ENCODE data around the gene CEACAM21. TPM values are rescaled to one million over a fixed set of nuclear protein-coding genes. Genes with fewer than 3 reads are reported as not detected.
A peak's percentile ranks its signal among the peaks of the same experiment; 100 is the strongest.

CEACAM21 gene
- total and polyA plus RNA-seq, 12 donors = 0.26 to 3.3 (median 0.57) TPM; not detected in 1

DNA sequence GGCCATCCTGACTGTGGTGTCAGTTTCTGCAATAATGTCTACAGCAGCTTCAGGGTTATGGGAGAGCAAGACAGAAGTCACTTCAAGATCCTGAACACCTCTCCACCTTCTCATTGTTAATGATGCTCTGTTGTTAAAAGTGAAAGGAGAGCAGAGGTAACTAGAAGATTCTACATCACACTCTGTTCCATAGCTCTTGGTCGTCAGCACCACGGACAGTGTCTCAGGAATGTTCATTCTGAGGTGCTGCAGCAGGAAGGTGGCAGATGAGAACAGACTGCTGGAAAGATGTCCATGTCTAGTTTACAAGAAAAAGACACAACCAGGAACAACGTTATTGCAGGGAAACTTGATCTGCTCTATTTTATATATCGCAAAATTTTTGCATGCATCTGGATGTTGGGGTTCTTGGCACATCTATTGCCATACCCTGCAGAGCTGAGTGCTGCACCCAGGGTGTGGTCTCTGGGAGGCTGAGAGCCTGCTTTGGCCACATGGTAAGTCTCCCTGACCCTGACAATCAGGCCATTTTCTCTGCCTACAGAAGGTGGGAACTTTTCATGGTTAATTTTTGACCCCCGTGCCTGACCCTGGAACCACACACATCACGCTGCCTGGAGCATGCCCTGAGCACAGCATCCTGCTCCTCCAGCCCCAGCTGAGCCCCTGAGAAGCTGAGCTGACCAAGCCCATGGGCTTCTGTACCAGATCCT, 12.7 kb downstream of the CEACAM21 start:
- Histone ChIP-seq H3K27ac (no peak overlapping the region), H3K9me3 (peaks cover 0 to 11% (median 0%) of the 10 kb centered on the region in 11 donors), H3K4me1 (no peaks in the 10 kb centered on the region), H3K4me3 (no peak overlapping the region), H3K36me3 (peaks cover 0 to 3% (median 0%) of the 10 kb centered on the region in 9 donors), H3K27me3 (peaks cover 0 to 13% (median 4%) of the 10 kb centered on the region in 7 donors)
- intact Hi-C loops (cut with DNase I) = no loop called here
- TF ChIP-seq, protein P1, sequence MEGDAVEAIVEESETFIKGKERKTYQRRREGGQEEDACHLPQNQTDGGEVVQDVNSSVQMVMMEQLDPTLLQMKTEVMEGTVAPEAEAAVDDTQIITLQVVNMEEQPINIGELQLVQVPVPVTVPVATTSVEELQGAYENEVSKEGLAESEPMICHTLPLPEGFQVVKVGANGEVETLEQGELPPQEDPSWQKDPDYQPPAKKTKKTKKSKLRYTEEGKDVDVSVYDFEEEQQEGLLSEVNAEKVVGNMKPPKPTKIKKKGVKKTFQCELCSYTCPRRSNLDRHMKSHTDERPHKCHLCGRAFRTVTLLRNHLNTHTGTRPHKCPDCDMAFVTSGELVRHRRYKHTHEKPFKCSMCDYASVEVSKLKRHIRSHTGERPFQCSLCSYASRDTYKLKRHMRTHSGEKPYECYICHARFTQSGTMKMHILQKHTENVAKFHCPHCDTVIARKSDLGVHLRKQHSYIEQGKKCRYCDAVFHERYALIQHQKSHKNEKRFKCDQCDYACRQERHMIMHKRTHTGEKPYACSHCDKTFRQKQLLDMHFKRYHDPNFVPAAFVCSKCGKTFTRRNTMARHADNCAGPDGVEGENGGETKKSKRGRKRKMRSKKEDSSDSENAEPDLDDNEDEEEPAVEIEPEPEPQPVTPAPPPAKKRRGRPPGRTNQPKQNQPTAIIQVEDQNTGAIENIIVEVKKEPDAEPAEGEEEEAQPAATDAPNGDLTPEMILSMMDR (IDR thresholded peaks at IDR 0.05) = no peak
- 30% methylated on average over 6 of the region's 6 CpGs for WGBS, 2 donors
- ATAC-seq (peak in 2 of 8 donors; percentile 49 to 53), DNase-seq (peak in 1 of 2 donors; percentile 31)

DNA sequence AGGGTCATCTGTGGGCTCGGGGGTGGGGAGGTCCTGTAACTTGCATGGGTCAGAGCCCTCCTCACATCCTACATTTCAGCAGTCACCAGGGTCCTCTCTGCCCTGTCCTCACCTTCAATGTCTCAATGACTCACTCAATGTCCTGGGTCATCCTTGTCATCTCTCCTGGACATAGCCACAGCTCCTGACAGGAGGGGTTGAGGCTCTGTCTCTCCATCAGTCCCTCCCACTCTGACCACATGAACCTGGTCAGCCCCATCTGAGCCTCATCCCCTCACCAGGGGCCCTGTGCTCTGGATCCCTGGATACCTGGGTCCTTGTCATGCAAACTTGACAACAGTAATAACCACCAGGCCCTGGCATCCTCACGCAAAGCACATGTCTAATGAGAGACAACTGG, 13.4 kb downstream of the CEACAM21 start:
- no peaks in the 10 kb centered on the region for H3K4me1 ChIP-seq
- H3K9me3 ChIP-seq = peaks cover 0 to 15% (median 0%) of the 10 kb centered on the region in 11 donors
- no peak for DNase-seq
- TF ChIP-seq, protein P1 (IDR thresholded peaks at IDR 0.05) = no peak
- intact Hi-C loops (cut with DNase I) = no loop called here
- no peak overlapping the region for H3K4me3 ChIP-seq
- ATAC-seq = no peak
- no peaks in the 10 kb centered on the region for H3K36me3 ChIP-seq
- WGBS, 2 donors = 51 to 53% methylated on average over 2 of the region's 2 CpGs
- peaks cover 0 to 13% (median 4%) of the 10 kb centered on the region in 7 donors for H3K27me3 ChIP-seq
- H3K27ac ChIP-seq = no peak overlapping the region

DNA sequence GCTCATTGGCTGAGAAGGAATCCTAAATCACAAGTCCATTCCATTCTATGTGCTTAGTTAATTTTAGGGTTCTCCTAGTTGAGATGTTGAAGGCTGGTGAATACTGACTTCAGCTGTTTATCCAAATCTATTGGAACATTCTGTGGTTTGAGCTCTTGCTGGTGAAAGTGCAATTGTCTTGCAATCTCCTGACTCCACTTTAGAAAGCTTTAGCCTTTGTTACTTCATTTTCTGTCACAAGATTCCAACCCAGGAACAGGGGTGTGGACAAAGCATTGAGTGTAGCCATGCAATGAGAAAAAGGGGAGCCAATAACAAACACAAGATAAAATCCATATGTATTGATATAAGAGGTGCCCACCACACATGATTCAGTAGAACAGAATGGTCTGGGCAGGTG, 15.0 kb downstream of the CEACAM21 start:
- H3K4me3 ChIP-seq = no peak overlapping the region
- H3K27me3 ChIP-seq = peaks cover 0 to 17% (median 4%) of the 10 kb centered on the region in 7 donors
- H3K9me3 ChIP-seq = peaks cover 0 to 15% (median 0%) of the 10 kb centered on the region in 11 donors
- no peak overlapping the region for H3K27ac ChIP-seq
- TF ChIP-seq, protein P1 (IDR thresholded peaks at IDR 0.05) = no peak
- no peak for DNase-seq
- ATAC-seq = no peak
- H3K36me3 ChIP-seq = no peaks in the 10 kb centered on the region
- intact Hi-C loops (cut with DNase I) = no loop called here
- H3K4me1 ChIP-seq = peaks cover 0 to 8% (median 0%) of the 10 kb centered on the region in 9 donors

DNA sequence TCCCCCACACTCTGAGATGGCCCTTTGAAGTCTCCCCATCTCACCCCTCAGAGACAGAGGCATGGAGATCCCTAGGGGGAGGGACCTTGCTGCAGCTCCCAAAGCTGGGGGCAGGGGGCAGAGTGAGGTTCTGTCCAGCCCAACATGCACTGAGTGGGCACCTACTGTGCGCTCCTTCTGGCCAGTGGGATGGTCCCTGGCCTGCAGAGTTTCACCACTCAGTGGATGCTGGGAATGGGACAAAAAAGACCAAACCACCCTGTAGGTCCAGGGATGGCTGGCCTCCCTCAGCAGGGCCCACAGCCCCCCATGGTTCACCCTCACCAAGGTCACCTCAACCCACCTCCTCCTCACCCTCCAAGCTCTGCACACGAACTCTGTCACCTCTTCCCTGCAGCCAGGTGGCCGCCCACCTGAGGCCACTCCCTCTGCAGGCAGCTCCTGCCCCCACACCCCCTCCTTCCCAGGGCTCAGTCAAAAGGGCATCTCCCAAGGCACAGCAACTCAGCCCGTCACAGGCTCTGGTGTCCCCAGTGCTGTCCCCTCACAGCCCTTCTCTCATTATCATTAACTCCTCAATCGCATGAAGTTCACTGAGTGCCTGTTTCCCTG, 16.1 kb downstream of the CEACAM21 start:
- Histone ChIP-seq H3K27me3 (peaks cover 0 to 23% (median 15%) of the 10 kb centered on the region in 7 donors), H3K36me3 (no peaks in the 10 kb centered on the region), H3K4me3 (no peak overlapping the region), H3K27ac (no peak overlapping the region), H3K9me3 (peaks cover 0 to 15% (median 0%) of the 10 kb centered on the region in 11 donors), H3K4me1 (peaks cover 0 to 8% (median 0%) of the 10 kb centered on the region in 9 donors)
- ATAC-seq = no peak
- TF ChIP-seq, protein P1 (IDR thresholded peaks at IDR 0.05) = no peak
- intact Hi-C loops (cut with DNase I) = no loop called here
- 47 to 58% methylated on average over 5 of the region's 5 CpGs for WGBS, 2 donors
- no peak for DNase-seq
